GM18519 (cell line): ENCODE results near the gene XIRP1.

Experiments
- ATAC-seq: cut with Tn5 transposase; IDR thresholded peaks from one replicate; pipeline ENCODE4 v1.9.1; 2021; ENCODE audit warnings: mild to moderate bottlenecking, moderate library complexity; ENCODE audit not compliant: unreplicated experiment, low FRiP score

The XIRP1 gene

DNA sequence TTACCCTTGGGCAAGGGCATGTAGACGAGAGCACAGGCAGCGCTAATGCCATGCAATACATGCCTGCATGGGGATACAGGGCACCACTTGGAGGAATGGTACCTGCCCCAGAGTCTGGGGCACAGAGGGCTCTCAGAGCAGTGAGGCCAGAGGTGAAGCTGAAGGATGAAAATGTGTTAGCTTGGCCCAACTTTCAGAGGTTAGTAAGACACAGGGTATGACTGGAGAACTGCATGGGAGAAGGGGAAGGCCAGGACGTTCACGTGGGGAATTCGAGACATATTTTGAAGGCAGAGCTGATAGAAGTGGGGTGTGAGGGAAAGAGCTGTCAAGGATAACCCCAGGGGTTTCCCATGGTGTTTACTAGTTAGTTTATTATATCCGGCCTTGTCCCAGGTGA lies 58.6 kb downstream of the XIRP1 start:
- no peak for ATAC-seq
